NCI-H345 (cell line): ENCODE data around the gene ARHGEF33.

Experiments used
- DNase-seq: peaks from one replicate; lab custom pipeline; 2025; lab: John Stamatoyannopoulos, UW

Gene ARHGEF33

GRCh38 chr2:39020383-39020782 is 130.7 kb downstream of the ARHGEF33 start:
- no peak for DNase-seq

DNA sequence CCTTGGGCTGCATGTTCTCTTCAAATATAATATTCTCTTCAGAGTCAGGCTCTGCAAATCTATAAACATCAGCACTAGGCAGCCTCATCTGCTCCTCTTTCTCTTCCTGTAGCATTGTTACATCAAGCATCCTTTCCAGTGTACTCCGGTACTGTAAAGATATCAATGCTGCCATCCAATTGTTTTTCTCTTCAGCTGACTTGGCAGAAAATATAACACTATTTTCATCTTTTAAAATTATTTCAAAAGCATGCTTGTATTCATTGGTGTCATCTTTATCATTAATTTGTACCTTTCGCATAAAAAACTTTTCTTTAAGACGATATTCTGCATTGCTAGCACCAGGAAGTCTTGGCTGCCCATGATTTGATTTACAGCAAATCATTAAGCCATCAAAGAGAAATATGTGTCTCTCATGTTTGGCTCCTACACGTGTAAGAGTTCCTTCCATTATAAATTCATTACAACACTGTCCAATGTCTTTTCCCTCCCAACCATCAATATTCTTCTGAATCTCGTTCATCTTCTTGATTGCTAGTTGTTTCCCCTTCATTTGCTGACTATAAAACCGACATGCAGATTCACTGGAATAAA is 133.1 kb downstream of the ARHGEF33 start:
- no peak for DNase-seq

GRCh38 chr2:39023649-39024048 is 134.0 kb downstream of the ARHGEF33 start:
- no peak for DNase-seq

- no peak for DNase-seq
Observed at GRCh38 chr2:39024833-39025232, 135.2 kb downstream of the ARHGEF33 start.
